Left kidney (tissue), 2 donors: ENCODE data around the gene MAST4. TPM values are rescaled to one million over a fixed set of nuclear protein-coding genes. Genes with fewer than 3 reads are reported as not detected.

Experiments used
- DNase-seq: peaks from one replicate; pipeline ENCODE4 v3.0.0-alpha.2; 2013
- polyA plus RNA-seq: library from polyadenylated mRNA; unstranded; fragments of 120-200 nt; gene quantifications from one replicate; pipeline ENCODE4 v1.2.1, GENCODE V29; 2013; ENCODE audit not compliant: insufficient read length

The MAST4 gene
- polyA plus RNA-seq, 1 donor: 19.7 TPM

GRCh38 chr5:66906021-66906420, 309.8 kb downstream of the MAST4 start:
- no peak for DNase-seq

- DNase-seq: no peak
These were observed 312.0 kb downstream of the MAST4 start for GRCh38 chr5:66908230-66908629.

- no peak for DNase-seq
These were observed 313.2 kb downstream of the MAST4 start for GRCh38 chr5:66909364-66909763.

- DNase-seq: no peak
These were observed 316.6 kb downstream of the MAST4 start for GRCh38 chr5:66912787-66913186.

- DNase-seq: no peak
These were observed 319.3 kb downstream of the MAST4 start for GRCh38 chr5:66915531-66915930.

GRCh38 chr5:66922881-66923280, 326.7 kb downstream of the MAST4 start:
- DNase-seq: peak; percentile 5

GRCh38 chr5:66923457-66923856, 327.3 kb downstream of the MAST4 start:
- DNase-seq: no peak

GRCh38 chr5:66923922-66924321, 327.7 kb downstream of the MAST4 start:
- DNase-seq: no peak

- no peak for DNase-seq
These were observed 330.9 kb downstream of the MAST4 start for GRCh38 chr5:66927140-66927539.

GRCh38 chr5:66929281-66929680, 333.1 kb downstream of the MAST4 start:
- DNase-seq: no peak

GRCh38 chr5:66929995-66930394, 333.8 kb downstream of the MAST4 start:
- DNase-seq: no peak

GRCh38 chr5:66931651-66932050, 335.5 kb downstream of the MAST4 start:
- no peak for DNase-seq

- no peak for DNase-seq
These were observed 336.3 kb downstream of the MAST4 start for GRCh38 chr5:66932457-66932856.

- DNase-seq: no peak
These were observed 336.9 kb downstream of the MAST4 start for GRCh38 chr5:66933066-66933465.

GRCh38 chr5:66939094-66939493, 342.9 kb downstream of the MAST4 start:
- DNase-seq: no peak

GRCh38 chr5:66945389-66946349, 349.5 kb downstream of the MAST4 start:
- no peak for DNase-seq

- DNase-seq: no peak
These were observed 351.3 kb downstream of the MAST4 start for GRCh38 chr5:66947458-66947857.

GRCh38 chr5:66949066-66949465, 352.9 kb downstream of the MAST4 start:
- DNase-seq: no peak

GRCh38 chr5:66952153-66952552, 356.0 kb downstream of the MAST4 start:
- DNase-seq: no peak

GRCh38 chr5:66956439-66956838, 360.2 kb downstream of the MAST4 start:
- DNase-seq: no peak

- DNase-seq: no peak
These were observed 362.2 kb downstream of the MAST4 start for GRCh38 chr5:66958201-66958979.

- DNase-seq: peak; percentile 19
These were observed 362.9 kb downstream of the MAST4 start for GRCh38 chr5:66958980-66959641.

- no peak for DNase-seq
These were observed 363.5 kb downstream of the MAST4 start for GRCh38 chr5:66959653-66960052.
